Stromal cell of bone marrow (primary cell): Measurements from ENCODE around the gene C5AR2.
A peak's percentile ranks its signal among the peaks of the same experiment; 100 is the strongest.
"Not testable (repeated sequence)": the region's sequence is repeated elsewhere in the genome, so short reads cannot be mapped to it uniquely, and the experiment has no call there.

ENCODE experiments used
- DNase-seq: peaks from one replicate; pipeline ENCODE4 v3.0.0-alpha.2; 2012; ENCODE audit warnings: low read depth

C5AR2 gene

GRCh38 chr19:47323872-47324271 is 8.1 kb upstream of the C5AR2 start:
- DNase-seq, result no peak

- no peak for DNase-seq
Observed at GRCh38 chr19:47324502-47324901, 7.5 kb upstream of the C5AR2 start.

- DNase-seq, result peak; percentile 36
Observed at GRCh38 chr19:47330466-47330869, 1.5 kb upstream of the C5AR2 start.

GRCh38 chr19:47331490-47331889 is 485 bp upstream of the C5AR2 start:
- DNase-seq, result no peak

- not testable (repeated sequence) for DNase-seq
Observed at GRCh38 chr19:47336765-47337718, 5.1 kb downstream of the C5AR2 start.

- DNase-seq, result no peak
Observed at GRCh38 chr19:47339196-47339880, 7.4 kb downstream of the C5AR2 start.

- DNase-seq, result no peak
Observed at GRCh38 chr19:47340477-47341208, 8.7 kb downstream of the C5AR2 start.

- no peak for DNase-seq
Observed at GRCh38 chr19:47341734-47342133, 9.8 kb downstream of the C5AR2 start.

GRCh38 chr19:47343194-47343802 is 11.3 kb downstream of the C5AR2 start:
- DNase-seq, result no peak

GRCh38 chr19:47344425-47344824 is 12.4 kb downstream of the C5AR2 start:
- DNase-seq, result no peak

- DNase-seq, result not testable (repeated sequence)
Observed at GRCh38 chr19:47346024-47346423, 14.0 kb downstream of the C5AR2 start.

- peak; percentile 96 for DNase-seq
Observed at GRCh38 chr19:47348819-47349795, 17.1 kb downstream of the C5AR2 start, which contains the start of gene DHX34. DHX34 (plus strand) TSS chr19:47349315; CDS start chr19:47353031, 3,716 bp downstream.

- DNase-seq, result no peak
Observed at GRCh38 chr19:47350630-47351029, 18.7 kb downstream of the C5AR2 start.

GRCh38 chr19:47351548-47351947 is 19.6 kb downstream of the C5AR2 start:
- no peak for DNase-seq

- no peak for DNase-seq
Observed at GRCh38 chr19:47352095-47352494, 20.1 kb downstream of the C5AR2 start.

- no peak for DNase-seq
Observed at GRCh38 chr19:47353307-47353712, 21.3 kb downstream of the C5AR2 start.

GRCh38 chr19:47356900-47357299 is 24.9 kb downstream of the C5AR2 start:
- no peak for DNase-seq

- DNase-seq, result no peak
Observed at GRCh38 chr19:47357788-47358680, 26.1 kb downstream of the C5AR2 start.

GRCh38 chr19:47358936-47359335 is 27.0 kb downstream of the C5AR2 start:
- no peak for DNase-seq

GRCh38 chr19:47362321-47362720 is 30.3 kb downstream of the C5AR2 start:
- no peak for DNase-seq
